HG02981 (cell line): ENCODE data around the gene SLC12A7.
"Not testable (repeated sequence)": the region's sequence is repeated elsewhere in the genome, so short reads cannot be mapped to it uniquely, and the experiment has no call there.

ENCODE experiments used
- ATAC-seq: cut with Tn5 transposase; IDR thresholded peaks from one replicate; pipeline ENCODE4 v1.9.1; 2021; ENCODE audit warnings: mild to moderate bottlenecking, moderate library complexity; ENCODE audit not compliant: unreplicated experiment

Gene SLC12A7

GRCh38 chr5:1011741-1012312, 100.0 kb downstream of the SLC12A7 start:
- no peak for ATAC-seq

- no peak for ATAC-seq
Measured at GRCh38 chr5:1011226-1011631, 100.6 kb downstream of the SLC12A7 start.

- no peak for ATAC-seq
Measured at GRCh38 chr5:1010641-1011046, 101.2 kb downstream of the SLC12A7 start.

GRCh38 chr5:1010181-1010510, 101.7 kb downstream of the SLC12A7 start:
- no peak for ATAC-seq

- no peak for ATAC-seq
Measured at GRCh38 chr5:1009359-1010180, 102.3 kb downstream of the SLC12A7 start.

GRCh38 chr5:1008451-1009358, 103.2 kb downstream of the SLC12A7 start, which contains the start of gene NKD2:
Gene NKD2, plus strand, starts transcription at chr5:1008802. Its CDS starts 256 bp downstream, at chr5:1009058.
- no peak for ATAC-seq

GRCh38 chr5:1007681-1008450, 104.0 kb downstream of the SLC12A7 start:
- no peak for ATAC-seq

GRCh38 chr5:1007221-1007680, 104.6 kb downstream of the SLC12A7 start:
- no peak for ATAC-seq

- ATAC-seq = no peak
Measured at GRCh38 chr5:1006656-1007071, 105.2 kb downstream of the SLC12A7 start.

GRCh38 chr5:1005904-1006655, 105.8 kb downstream of the SLC12A7 start:
- no peak for ATAC-seq

- no peak for ATAC-seq
Measured at GRCh38 chr5:1005249-1005851, 106.5 kb downstream of the SLC12A7 start.

GRCh38 chr5:1004461-1005248, 107.2 kb downstream of the SLC12A7 start:
- no peak for ATAC-seq

GRCh38 chr5:1003296-1003937, 108.4 kb downstream of the SLC12A7 start:
- no peak for ATAC-seq

- ATAC-seq = no peak
Measured at GRCh38 chr5:1002836-1003235, 109.0 kb downstream of the SLC12A7 start.

- ATAC-seq = no peak
Measured at GRCh38 chr5:1002271-1002546, 109.7 kb downstream of the SLC12A7 start.

GRCh38 chr5:1001406-1002270, 110.2 kb downstream of the SLC12A7 start:
- no peak for ATAC-seq

- not testable (repeated sequence) for ATAC-seq
Measured at GRCh38 chr5:1000831-1001230, 111.0 kb downstream of the SLC12A7 start.
